HG03432 (cell line): Measurements from ENCODE around the gene CYP26C1.

Experiments used
- ATAC-seq: cut with Tn5 transposase; IDR thresholded peaks from one replicate; pipeline ENCODE4 v1.9.1; 2021; ENCODE audit warnings: mild to moderate bottlenecking, moderate library complexity; ENCODE audit not compliant: unreplicated experiment

CYP26C1 gene

GRCh38 chr10:93059975-93060886, at the start of gene CYP26C1:
CYP26C1 (plus strand) TSS chr10:93060798; CDS start chr10:93061264, 466 bp downstream.
- no peak for ATAC-seq

GRCh38 chr10:93015722-93016121, 44.9 kb upstream of the CYP26C1 start:
- no peak for ATAC-seq

GRCh38 chr10:93023013-93023650, 37.5 kb upstream of the CYP26C1 start:
- no peak for ATAC-seq

- no peak for ATAC-seq
These were observed 34.5 kb upstream of the CYP26C1 start for GRCh38 chr10:93026072-93026471.

GRCh38 chr10:93027508-93027907, 33.1 kb upstream of the CYP26C1 start:
- ATAC-seq, result no peak

GRCh38 chr10:93028883-93029282, 31.7 kb upstream of the CYP26C1 start:
- ATAC-seq, result no peak

GRCh38 chr10:93030409-93030808, 30.2 kb upstream of the CYP26C1 start:
- no peak for ATAC-seq

GRCh38 chr10:93032105-93032808, 28.3 kb upstream of the CYP26C1 start:
- no peak for ATAC-seq

GRCh38 chr10:93032809-93033137, 27.8 kb upstream of the CYP26C1 start:
- ATAC-seq, result no peak

GRCh38 chr10:93034426-93034825, 26.2 kb upstream of the CYP26C1 start:
- ATAC-seq, result no peak

GRCh38 chr10:93039110-93039509, 21.5 kb upstream of the CYP26C1 start:
- no peak for ATAC-seq

GRCh38 chr10:93039721-93040120, 20.9 kb upstream of the CYP26C1 start:
- ATAC-seq, result no peak

- no peak for ATAC-seq
These were observed 6.1 kb upstream of the CYP26C1 start for GRCh38 chr10:93054486-93054885.

GRCh38 chr10:93058139-93058538, 2.5 kb upstream of the CYP26C1 start:
- no peak for ATAC-seq

- no peak for ATAC-seq
These were observed 442 bp downstream of the CYP26C1 start for GRCh38 chr10:93060887-93061593.

- ATAC-seq, result peak; percentile 27
These were observed 1.3 kb downstream of the CYP26C1 start for GRCh38 chr10:93061594-93062513.

GRCh38 chr10:93062514-93063143, 2.0 kb downstream of the CYP26C1 start:
- ATAC-seq, result peak; percentile 62

- no peak for ATAC-seq
These were observed 2.8 kb downstream of the CYP26C1 start for GRCh38 chr10:93063144-93063976.
